Panc1 (cell line): ENCODE results near the gene TMCO6. TPM values are rescaled to one million over a fixed set of nuclear protein-coding genes. Genes with fewer than 3 reads are reported as not detected.
"Not testable (repeated sequence)": the region's sequence is repeated elsewhere in the genome, so short reads cannot be mapped to it uniquely, and the experiment has no call there.

Experiments
- ATAC-seq: fragments of 200-7000 bp; cut with Tn5 transposase; 2 replicates; pipeline ENCODE4 v1.9.1; 2020; ENCODE audit warnings: mild to moderate bottlenecking, moderate library complexity
- BruUV-seq: library from RNA; stranded (reverse); fragments of 400-500 nt; replicated peaks from 2 replicates; lab custom pipeline; 2021; lab: Mats Ljungman, UMichigan
- CTCF ChIA-PET: fragments of 300-600 bp; sonication (Branson Sonifier 250); formaldehyde crosslinking; loops from one replicate; lab custom pipeline; 2022; ENCODE audit warnings: antibody characterized with exemption; lab: Charles Lee
- POLR2A ChIA-PET: fragments of 300-600 bp; sonication (Branson Sonifier 250); formaldehyde crosslinking; loops from one replicate; lab custom pipeline; 2022; ENCODE audit warnings: antibody characterized with exemption; lab: Charles Lee
- DNase-seq: peaks from one replicate; pipeline ENCODE4 v3.0.0-alpha.2; 2010; ENCODE audit warnings: low read depth, low spot score
- H3K27ac ChIP-seq: 2 replicates; pipeline ENCODE4 v1.5.1; 2011; ENCODE audit warnings: mild to moderate bottlenecking, low read length, inconsistent platforms
- H3K27me3 ChIP-seq: fragments of 200-500 bp; sonication (Bioruptor generic); 2 replicates; pipeline ENCODE4 v1.6.0; 2014; ENCODE audit warnings: low read length, inconsistent platforms; ENCODE audit not compliant: control insufficient read depth, insufficient read depth
- H3K36me3 ChIP-seq: fragments of 200-500 bp; sonication (Bioruptor generic); 2 replicates; pipeline ENCODE4 v1.5.1; 2014; ENCODE audit warnings: inconsistent platforms, mild to moderate bottlenecking, low read length, moderate library complexity; ENCODE audit not compliant: control insufficient read depth, insufficient read depth
- H3K4me1 ChIP-seq: 2 replicates; pipeline ENCODE4 v1.5.1; 2011; ENCODE audit warnings: inconsistent platforms, mild to moderate bottlenecking, low read length, moderate library complexity; ENCODE audit not compliant: control insufficient read depth, insufficient read depth
- H3K4me3 ChIP-seq, 2 experiments: 2 replicates each; pipeline ENCODE4 v1.5.1; 2011 to 2012; ENCODE audit warnings: low read depth in 2 of 2, low read length in 2 of 2, mild to moderate bottlenecking in 2 of 2, inconsistent platforms in 1 of 2, moderate library complexity in 1 of 2
- H3K9me3 ChIP-seq: fragments of 200-500 bp; sonication (Bioruptor generic); 2 replicates; pipeline ENCODE4 v1.5.1; 2014; ENCODE audit warnings: low read depth, mild to moderate bottlenecking, inconsistent platforms, low read length, moderate library complexity; ENCODE audit not compliant: control insufficient read depth, insufficient read depth
- POLR2AphosphoS5 ChIP-seq: IDR thresholded peaks from 2 replicates; pipeline ENCODE4 v1.6.1; 2012; ENCODE audit warnings: mild to moderate bottlenecking, low read depth, low read length, moderate library complexity
- SIN3A ChIP-seq: IDR thresholded peaks from 2 replicates; pipeline ENCODE4 v1.6.1; 2012; ENCODE audit warnings: low read depth, mild to moderate bottlenecking, low read length, moderate library complexity, borderline replicate concordance; ENCODE audit not compliant: insufficient read depth
- TCF7L2 ChIP-seq: IDR thresholded peaks from 2 replicates; pipeline ENCODE4 v1.6.1; 2011; ENCODE audit warnings: mild to moderate bottlenecking, low read depth, low read length, inconsistent platforms
- in situ Hi-C: cut with HindIII; loops from 2 replicates; pipeline ENCODE4 v1.10.0; 2016; ENCODE audit warnings: low sequenced_read_pairs, low pct_unique_long_range_greater_than_20kb
- intact Hi-C: fragments of 100-400 bp; cut with micrococcal nuclease; formaldehyde crosslinking; loops from one replicate; pipeline ENCODE4 v1.10.0; 2022; ENCODE audit not compliant: unreplicated experiment
- total RNA-seq: library from RNA; stranded (reverse); gene quantifications from one replicate; pipeline ENCODE4 v1.2.1, GENCODE V29; 2021; ENCODE audit not compliant: unreplicated experiment
- TF ChIP-seq, protein P1 (sequence below): fragments of 450-650 bp; IDR thresholded peaks from 2 replicates; pipeline ENCODE4 v1.5.1; 2017; ENCODE audit warnings: mild to moderate bottlenecking
- TF ChIP-seq, protein P2 (sequence below), 2 experiments: IDR thresholded peaks; 2 replicates each; pipeline ENCODE4 v1.6.1; 2011 to 2012; ENCODE audit warnings: low read depth in 2 of 2, control low read depth in 1 of 2, low read length in 1 of 2, mild to moderate bottlenecking in 1 of 2, moderate library complexity in 1 of 2; ENCODE audit not compliant: insufficient read depth in 1 of 2

Gene TMCO6
- total RNA-seq, 1 experiment from 2014 or later: 18.9 TPM

DNA sequence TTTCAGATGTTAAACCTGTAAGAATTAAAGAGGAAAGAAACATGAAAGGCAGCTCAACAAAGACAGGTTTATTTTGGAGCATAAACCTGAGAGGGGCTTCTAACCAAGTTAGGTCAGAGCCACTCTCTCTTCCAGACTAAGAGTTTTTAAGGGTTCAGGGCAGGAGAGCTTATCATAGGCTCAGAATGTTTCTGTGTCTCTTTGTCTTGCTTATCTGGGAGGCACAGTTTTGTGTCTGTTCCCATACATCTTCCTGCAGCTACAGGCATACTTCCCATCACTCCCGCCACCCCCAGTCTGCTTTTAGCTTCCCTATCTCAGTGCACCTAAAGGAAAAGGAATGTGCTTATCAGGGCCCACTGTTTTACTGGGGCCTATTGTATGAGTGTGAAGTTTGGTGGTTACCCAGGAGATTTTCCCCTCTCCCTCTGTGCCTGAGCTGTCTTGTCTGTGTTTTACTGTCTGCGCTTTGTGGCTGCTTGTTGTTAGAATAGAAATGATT lies 28.2 kb upstream of the TMCO6 start:
- Histone ChIP-seq H3K4me3 (no peak overlapping the region), H3K4me1 (no peaks in the 10 kb centered on the region), H3K9me3 (no peaks in the 10 kb centered on the region), H3K27ac (no peak overlapping the region), H3K27me3 (no peaks in the 10 kb centered on the region), H3K36me3 (no peaks in the 10 kb centered on the region)
- intact Hi-C loops (no loop called here), in situ Hi-C loops (no loop called here)
- CTCF ChIA-PET: no interaction called here
- POLR2A ChIA-PET: no interaction called here
- no peak for TF ChIP-seq POLR2AphosphoS5
- no peak for TF ChIP-seq SIN3A
- no peak for TF ChIP-seq TCF7L2
- no TSS peak for BruUV-seq
- ATAC-seq (no peak), DNase-seq (no peak)

DNA sequence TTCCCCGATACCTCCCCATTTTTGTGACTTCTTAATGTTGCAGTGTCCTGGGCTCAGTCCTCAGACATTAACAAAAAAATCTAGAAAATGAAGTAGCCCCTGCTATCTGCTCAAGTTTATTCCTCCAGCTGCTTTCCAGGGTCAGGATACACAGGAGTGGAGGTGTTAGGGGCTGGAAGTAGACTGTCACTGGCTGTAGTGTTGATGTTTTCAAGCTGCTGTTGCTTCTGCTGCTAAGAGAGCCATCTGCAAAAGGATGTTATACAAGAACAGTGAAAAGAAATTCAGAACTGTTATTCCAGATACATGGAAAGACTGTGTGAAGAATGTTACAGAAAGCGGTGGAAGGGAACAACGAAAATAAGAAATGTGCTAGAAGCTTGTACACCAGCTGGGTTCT lies 16.9 kb upstream of the TMCO6 start:
- DNase-seq (no peak), ATAC-seq (no peak)
- Histone ChIP-seq H3K4me1 (no peaks in the 10 kb centered on the region), H3K9me3 (peaks cover 6% of the 10 kb centered on the region; the same call in 1 of the 2 replicates), H3K27me3 (no peaks in the 10 kb centered on the region), H3K36me3 (no peaks in the 10 kb centered on the region), H3K27ac (no peak overlapping the region), H3K4me3 (no peak overlapping the region)
- ChIA-PET POLR2A (no interaction called here), CTCF (no interaction called here)
- no TSS peak for BruUV-seq
- TF ChIP-seq, protein P1, sequence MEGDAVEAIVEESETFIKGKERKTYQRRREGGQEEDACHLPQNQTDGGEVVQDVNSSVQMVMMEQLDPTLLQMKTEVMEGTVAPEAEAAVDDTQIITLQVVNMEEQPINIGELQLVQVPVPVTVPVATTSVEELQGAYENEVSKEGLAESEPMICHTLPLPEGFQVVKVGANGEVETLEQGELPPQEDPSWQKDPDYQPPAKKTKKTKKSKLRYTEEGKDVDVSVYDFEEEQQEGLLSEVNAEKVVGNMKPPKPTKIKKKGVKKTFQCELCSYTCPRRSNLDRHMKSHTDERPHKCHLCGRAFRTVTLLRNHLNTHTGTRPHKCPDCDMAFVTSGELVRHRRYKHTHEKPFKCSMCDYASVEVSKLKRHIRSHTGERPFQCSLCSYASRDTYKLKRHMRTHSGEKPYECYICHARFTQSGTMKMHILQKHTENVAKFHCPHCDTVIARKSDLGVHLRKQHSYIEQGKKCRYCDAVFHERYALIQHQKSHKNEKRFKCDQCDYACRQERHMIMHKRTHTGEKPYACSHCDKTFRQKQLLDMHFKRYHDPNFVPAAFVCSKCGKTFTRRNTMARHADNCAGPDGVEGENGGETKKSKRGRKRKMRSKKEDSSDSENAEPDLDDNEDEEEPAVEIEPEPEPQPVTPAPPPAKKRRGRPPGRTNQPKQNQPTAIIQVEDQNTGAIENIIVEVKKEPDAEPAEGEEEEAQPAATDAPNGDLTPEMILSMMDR: no peak
- no peak for TF ChIP-seq TCF7L2
- no peak for TF ChIP-seq SIN3A
- TF ChIP-seq, protein P2, sequence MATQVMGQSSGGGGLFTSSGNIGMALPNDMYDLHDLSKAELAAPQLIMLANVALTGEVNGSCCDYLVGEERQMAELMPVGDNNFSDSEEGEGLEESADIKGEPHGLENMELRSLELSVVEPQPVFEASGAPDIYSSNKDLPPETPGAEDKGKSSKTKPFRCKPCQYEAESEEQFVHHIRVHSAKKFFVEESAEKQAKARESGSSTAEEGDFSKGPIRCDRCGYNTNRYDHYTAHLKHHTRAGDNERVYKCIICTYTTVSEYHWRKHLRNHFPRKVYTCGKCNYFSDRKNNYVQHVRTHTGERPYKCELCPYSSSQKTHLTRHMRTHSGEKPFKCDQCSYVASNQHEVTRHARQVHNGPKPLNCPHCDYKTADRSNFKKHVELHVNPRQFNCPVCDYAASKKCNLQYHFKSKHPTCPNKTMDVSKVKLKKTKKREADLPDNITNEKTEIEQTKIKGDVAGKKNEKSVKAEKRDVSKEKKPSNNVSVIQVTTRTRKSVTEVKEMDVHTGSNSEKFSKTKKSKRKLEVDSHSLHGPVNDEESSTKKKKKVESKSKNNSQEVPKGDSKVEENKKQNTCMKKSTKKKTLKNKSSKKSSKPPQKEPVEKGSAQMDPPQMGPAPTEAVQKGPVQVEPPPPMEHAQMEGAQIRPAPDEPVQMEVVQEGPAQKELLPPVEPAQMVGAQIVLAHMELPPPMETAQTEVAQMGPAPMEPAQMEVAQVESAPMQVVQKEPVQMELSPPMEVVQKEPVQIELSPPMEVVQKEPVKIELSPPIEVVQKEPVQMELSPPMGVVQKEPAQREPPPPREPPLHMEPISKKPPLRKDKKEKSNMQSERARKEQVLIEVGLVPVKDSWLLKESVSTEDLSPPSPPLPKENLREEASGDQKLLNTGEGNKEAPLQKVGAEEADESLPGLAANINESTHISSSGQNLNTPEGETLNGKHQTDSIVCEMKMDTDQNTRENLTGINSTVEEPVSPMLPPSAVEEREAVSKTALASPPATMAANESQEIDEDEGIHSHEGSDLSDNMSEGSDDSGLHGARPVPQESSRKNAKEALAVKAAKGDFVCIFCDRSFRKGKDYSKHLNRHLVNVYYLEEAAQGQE (IDR thresholded peaks at IDR 0.05; ENCODE audit: insufficient read depth in 1 of 2, low read depth in 2 of 2, low read length in 1 of 2): no peak
- TF ChIP-seq POLR2AphosphoS5: no peak
- in situ Hi-C loops (no loop called here), intact Hi-C loops (no loop called here)

DNA sequence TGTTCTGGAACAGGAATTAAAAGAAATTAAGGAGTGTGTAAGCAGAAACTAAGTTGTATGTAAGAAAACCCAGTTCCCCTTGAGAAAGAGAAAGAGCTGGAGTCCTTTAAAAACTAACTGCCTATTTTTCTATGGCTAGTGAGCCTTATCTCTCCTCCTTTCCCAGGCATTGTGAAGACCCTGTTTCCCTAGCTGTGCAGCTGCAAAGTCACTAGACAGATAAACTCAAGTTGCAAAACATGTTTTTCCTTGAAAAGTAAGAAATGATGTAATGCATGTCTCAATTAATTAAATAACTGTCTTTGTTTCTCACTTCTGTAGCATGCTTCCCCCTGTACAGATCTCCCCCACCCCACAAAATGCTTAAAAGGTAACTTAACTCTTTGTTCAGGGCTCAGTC lies 16.2 kb upstream of the TMCO6 start:
- H3K27me3 ChIP-seq, H3K36me3 ChIP-seq, intact Hi-C loops, H3K4me1 ChIP-seq, H3K9me3 ChIP-seq, H3K4me3 ChIP-seq, CTCF ChIA-PET, in situ Hi-C loops, POLR2A ChIA-PET, DNase-seq, H3K27ac ChIP-seq, ATAC-seq, BruUV-seq: not testable (repeated sequence)

DNA sequence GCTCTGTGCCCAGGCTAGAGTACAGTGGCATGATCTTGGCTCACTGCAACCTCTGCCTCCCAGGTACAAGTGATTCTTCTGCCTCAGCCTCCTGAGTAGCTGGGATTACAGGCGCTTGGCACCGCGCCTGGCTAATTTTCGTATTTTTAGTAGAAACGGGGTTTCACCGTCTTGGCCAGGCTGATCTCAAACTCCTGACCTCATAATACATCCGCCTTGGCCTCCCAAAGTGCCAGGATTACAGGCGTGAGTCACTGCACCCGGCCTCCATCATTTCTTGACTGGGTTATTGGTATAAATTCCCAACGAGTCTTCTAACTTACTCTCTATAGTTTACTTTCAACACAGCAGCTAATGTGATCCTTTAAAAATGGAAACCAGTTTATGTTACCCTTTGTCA lies 14.4 kb upstream of the TMCO6 start:
- POLR2A ChIA-PET: interaction anchor here (0.6 kb wide), 1 partner anchor 1029 kb away, joined by 6 read pairs; no protein-coding TSS in a partner anchor
- H3K4me1 ChIP-seq, ATAC-seq, in situ Hi-C loops, H3K27ac ChIP-seq, intact Hi-C loops, H3K27me3 ChIP-seq, DNase-seq, H3K36me3 ChIP-seq, H3K4me3 ChIP-seq, BruUV-seq, CTCF ChIA-PET: not testable (repeated sequence)
- peaks cover 15% of the 10 kb centered on the region; the same call in 1 of the 2 replicates for H3K9me3 ChIP-seq
